Measurements from ENCODE around the gene ZBTB46.
A peak's percentile ranks its signal among the peaks of the same experiment; 100 is the strongest.

The ZBTB46 gene

GRCh38 chr20:63707558-63708300 lies 123.3 kb downstream of the ZBTB46 start, which contains the start of the genes ARFRP1 and ZGPAT:
Gene ARFRP1 (minus strand): TSS chr20:63707976. CDS start chr20:63707091, 885 bp downstream.
Gene ZGPAT (plus strand): TSS chr20:63708039. CDS start chr20:63708581, 542 bp downstream.
- Histone ChIP-seq H3K27ac (ENCODE audit: low read depth, low read length) (peak within 1 kb of the TSS; percentile 60), H3K4me3 (ENCODE audit: low read depth, low read length) (peak within 1 kb of the TSS; percentile 85), H3K4me1 (ENCODE audit: control insufficient read depth, insufficient read depth, low read length, unreplicated experiment) (peaks cover 23% of the 10 kb centered on the region), H3K27me3 (ENCODE audit: insufficient read depth, low read length) (no peaks in the 10 kb centered on the region), H3K36me3 (ENCODE audit: insufficient read depth, low read length) (peaks cover 22% of the 10 kb centered on the region), H3K79me2 (ENCODE audit: control insufficient read depth, insufficient read depth, low read length, unreplicated experiment) (peaks cover 73% of the 10 kb centered on the region), H2AFZ (ENCODE audit: low read length, unreplicated experiment) (peak within 1 kb of the TSS; percentile 66)

- no peaks in the 10 kb centered on the region for H3K27me3 ChIP-seq (ENCODE audit: insufficient read depth, low read length)
- H3K27ac ChIP-seq (ENCODE audit: low read depth, low read length) = peak overlapping the region; percentile 60
- H3K4me1 ChIP-seq (ENCODE audit: control insufficient read depth, insufficient read depth, low read length, unreplicated experiment) = peaks cover 23% of the 10 kb centered on the region
- H3K4me3 ChIP-seq (ENCODE audit: low read depth, low read length) = peak overlapping the region; percentile 85
- H2AFZ ChIP-seq (ENCODE audit: low read length, unreplicated experiment) = peak overlapping the region; percentile 59
- peaks cover 15% of the 10 kb centered on the region for H3K36me3 ChIP-seq (ENCODE audit: insufficient read depth, low read length)
- H3K79me2 ChIP-seq (ENCODE audit: control insufficient read depth, insufficient read depth, low read length, unreplicated experiment) = peaks cover 66% of the 10 kb centered on the region
Measured at GRCh38 chr20:63706852-63707557, 124.1 kb downstream of the ZBTB46 start.

GRCh38 chr20:63706027-63706695 lies 124.9 kb downstream of the ZBTB46 start:
- H3K79me2 ChIP-seq (ENCODE audit: control insufficient read depth, insufficient read depth, low read length, unreplicated experiment) = peaks cover 58% of the 10 kb centered on the region
- peak overlapping the region; percentile 85 for H3K4me3 ChIP-seq (ENCODE audit: low read depth, low read length)
- peaks cover 7% of the 10 kb centered on the region for H3K36me3 ChIP-seq (ENCODE audit: insufficient read depth, low read length)
- H3K27ac ChIP-seq (ENCODE audit: low read depth, low read length) = peak overlapping the region; percentile 60; the same call in 1 of the 2 replicates
- H2AFZ ChIP-seq (ENCODE audit: low read length, unreplicated experiment) = no peak overlapping the region
- H3K27me3 ChIP-seq (ENCODE audit: insufficient read depth, low read length) = no peaks in the 10 kb centered on the region
- peaks cover 23% of the 10 kb centered on the region for H3K4me1 ChIP-seq (ENCODE audit: control insufficient read depth, insufficient read depth, low read length, unreplicated experiment)

GRCh38 chr20:63705232-63706026 lies 125.6 kb downstream of the ZBTB46 start:
- Histone ChIP-seq H3K27me3 (ENCODE audit: insufficient read depth, low read length) (no peaks in the 10 kb centered on the region), H3K4me1 (ENCODE audit: control insufficient read depth, insufficient read depth, low read length, unreplicated experiment) (peaks cover 28% of the 10 kb centered on the region), H3K79me2 (ENCODE audit: control insufficient read depth, insufficient read depth, low read length, unreplicated experiment) (peaks cover 51% of the 10 kb centered on the region), H3K4me3 (ENCODE audit: low read depth, low read length) (no peak overlapping the region; the same call in 1 of the 2 replicates), H2AFZ (ENCODE audit: low read length, unreplicated experiment) (no peak overlapping the region), H3K36me3 (ENCODE audit: insufficient read depth, low read length) (0 out of 2 replicates have a peak, but pooled peaks cover 2% of the 10 kb centered on the region), H3K27ac (ENCODE audit: low read depth, low read length) (no peak overlapping the region)

- H3K27me3 ChIP-seq (ENCODE audit: insufficient read depth, low read length) = no peaks in the 10 kb centered on the region
- no peak overlapping the region for H3K4me3 ChIP-seq (ENCODE audit: low read depth, low read length)
- peaks cover 46% of the 10 kb centered on the region for H3K79me2 ChIP-seq (ENCODE audit: control insufficient read depth, insufficient read depth, low read length, unreplicated experiment)
- H2AFZ ChIP-seq (ENCODE audit: low read length, unreplicated experiment) = no peak overlapping the region
- H3K4me1 ChIP-seq (ENCODE audit: control insufficient read depth, insufficient read depth, low read length, unreplicated experiment) = peaks cover 34% of the 10 kb centered on the region
- no peak overlapping the region for H3K27ac ChIP-seq (ENCODE audit: low read depth, low read length)
- no peaks in the 10 kb centered on the region for H3K36me3 ChIP-seq (ENCODE audit: insufficient read depth, low read length)
Measured at GRCh38 chr20:63704749-63705117, 126.3 kb downstream of the ZBTB46 start.

GRCh38 chr20:63703976-63704748 lies 126.9 kb downstream of the ZBTB46 start:
- no peak overlapping the region for H2AFZ ChIP-seq (ENCODE audit: low read length, unreplicated experiment)
- H3K79me2 ChIP-seq (ENCODE audit: control insufficient read depth, insufficient read depth, low read length, unreplicated experiment) = peaks cover 42% of the 10 kb centered on the region
- H3K27me3 ChIP-seq (ENCODE audit: insufficient read depth, low read length) = no peaks in the 10 kb centered on the region
- H3K36me3 ChIP-seq (ENCODE audit: insufficient read depth, low read length) = no peaks in the 10 kb centered on the region
- H3K4me3 ChIP-seq (ENCODE audit: low read depth, low read length) = no peak overlapping the region
- H3K4me1 ChIP-seq (ENCODE audit: control insufficient read depth, insufficient read depth, low read length, unreplicated experiment) = peaks cover 39% of the 10 kb centered on the region
- no peak overlapping the region for H3K27ac ChIP-seq (ENCODE audit: low read depth, low read length)

- Histone ChIP-seq H2AFZ (ENCODE audit: low read length, unreplicated experiment) (no peak overlapping the region), H3K27me3 (ENCODE audit: insufficient read depth, low read length) (no peaks in the 10 kb centered on the region), H3K36me3 (ENCODE audit: insufficient read depth, low read length) (no peaks in the 10 kb centered on the region), H3K27ac (ENCODE audit: low read depth, low read length) (no peak overlapping the region), H3K4me1 (ENCODE audit: control insufficient read depth, insufficient read depth, low read length, unreplicated experiment) (peaks cover 38% of the 10 kb centered on the region), H3K79me2 (ENCODE audit: control insufficient read depth, insufficient read depth, low read length, unreplicated experiment) (peaks cover 35% of the 10 kb centered on the region), H3K4me3 (ENCODE audit: low read depth, low read length) (no peak overlapping the region)
Measured at GRCh38 chr20:63703471-63703975, 127.5 kb downstream of the ZBTB46 start.

GRCh38 chr20:63702751-63703470 lies 128.2 kb downstream of the ZBTB46 start:
- no peak overlapping the region for H3K27ac ChIP-seq (ENCODE audit: low read depth, low read length)
- H2AFZ ChIP-seq (ENCODE audit: low read length, unreplicated experiment) = no peak overlapping the region
- H3K36me3 ChIP-seq (ENCODE audit: insufficient read depth, low read length) = no peaks in the 10 kb centered on the region
- H3K4me1 ChIP-seq (ENCODE audit: control insufficient read depth, insufficient read depth, low read length, unreplicated experiment) = peaks cover 44% of the 10 kb centered on the region
- no peak overlapping the region for H3K4me3 ChIP-seq (ENCODE audit: low read depth, low read length)
- H3K27me3 ChIP-seq (ENCODE audit: insufficient read depth, low read length) = no peaks in the 10 kb centered on the region
- H3K79me2 ChIP-seq (ENCODE audit: control insufficient read depth, insufficient read depth, low read length, unreplicated experiment) = peaks cover 29% of the 10 kb centered on the region

GRCh38 chr20:63702036-63702665 lies 128.9 kb downstream of the ZBTB46 start:
- no peak overlapping the region for H3K4me3 ChIP-seq (ENCODE audit: low read depth, low read length)
- H2AFZ ChIP-seq (ENCODE audit: low read length, unreplicated experiment) = no peak overlapping the region
- H3K79me2 ChIP-seq (ENCODE audit: control insufficient read depth, insufficient read depth, low read length, unreplicated experiment) = peaks cover 22% of the 10 kb centered on the region
- H3K27ac ChIP-seq (ENCODE audit: low read depth, low read length) = no peak overlapping the region
- no peaks in the 10 kb centered on the region for H3K27me3 ChIP-seq (ENCODE audit: insufficient read depth, low read length)
- H3K4me1 ChIP-seq (ENCODE audit: control insufficient read depth, insufficient read depth, low read length, unreplicated experiment) = peaks cover 52% of the 10 kb centered on the region
- H3K36me3 ChIP-seq (ENCODE audit: insufficient read depth, low read length) = peaks cover 1% of the 10 kb centered on the region; the same call in 1 of the 2 replicates
